ENCODE measurements around the gene ARL5A. TPM values are rescaled to one million over a fixed set of nuclear protein-coding genes. Genes with fewer than 3 reads are reported as not detected.

The ARL5A gene
- total RNA-seq, 6 experiments from 2014 or later, result 20.0 to 33.3 (median 22.4) TPM

DNA sequence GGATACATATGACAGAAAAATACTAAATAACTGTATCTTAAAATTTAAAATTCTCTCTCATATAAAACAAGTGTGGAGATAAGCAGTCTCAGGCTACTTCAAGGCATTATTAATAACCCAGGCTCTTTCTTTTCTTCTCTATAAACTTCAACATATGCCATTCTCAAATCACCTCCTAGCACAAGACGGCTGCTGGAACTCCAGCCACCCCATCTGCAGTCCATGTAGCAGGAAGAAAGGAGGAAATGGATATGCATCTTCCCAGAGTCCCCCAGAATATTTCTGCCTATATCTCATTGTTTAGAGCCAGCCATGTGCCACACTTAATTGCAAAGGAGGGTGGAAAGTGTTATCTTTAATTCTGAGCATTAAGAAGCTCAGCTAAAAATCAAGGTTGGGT, 58.6 kb downstream of the ARL5A start:
- H3K9me3 ChIP-seq, result no peaks in the 10 kb centered on the region
- no peak for TF ChIP-seq POLR2A (IDR thresholded peaks at IDR 0.05)
- no peak for TF ChIP-seq CTCF (IDR thresholded peaks at IDR 0.05)
- intact Hi-C loops (cut with DNase I), result no loop called here
- 100% methylated on average over 1 of the region's 1 CpG for WGBS (ENCODE audit: insufficient coverage, low coverage, low lambda C conversion rate, missing lambda C conversion rate)
- no peaks in the 10 kb centered on the region for H3K4me1 ChIP-seq
- H3K4me3 ChIP-seq, result no peak overlapping the region
- no peaks in the 10 kb centered on the region for H3K27me3 ChIP-seq
- no peaks in the 10 kb centered on the region for H3K36me3 ChIP-seq
- no peak for DNase-seq
- no peak for ATAC-seq
- no peak overlapping the region for H3K27ac ChIP-seq

- H3K4me3 ChIP-seq, result no peak overlapping the region
- no CpG with 5 or more reads among the region's 2 CpGs for WGBS (ENCODE audit: insufficient coverage, low coverage, low lambda C conversion rate, missing lambda C conversion rate)
- no peaks in the 10 kb centered on the region for H3K4me1 ChIP-seq
- intact Hi-C loops (cut with DNase I), result no loop called here
- DNase-seq (no peak), ATAC-seq (no peak)
- H3K36me3 ChIP-seq, result no peaks in the 10 kb centered on the region
- no peak for TF ChIP-seq CTCF (IDR thresholded peaks at IDR 0.05)
- TF ChIP-seq POLR2A (IDR thresholded peaks at IDR 0.05), result no peak
- no peaks in the 10 kb centered on the region for H3K9me3 ChIP-seq
- H3K27ac ChIP-seq, result no peak overlapping the region
- no peaks in the 10 kb centered on the region for H3K27me3 ChIP-seq
These were observed 60.7 kb downstream of the ARL5A start for GRCh38 chr2:151767536-151767935.

DNA sequence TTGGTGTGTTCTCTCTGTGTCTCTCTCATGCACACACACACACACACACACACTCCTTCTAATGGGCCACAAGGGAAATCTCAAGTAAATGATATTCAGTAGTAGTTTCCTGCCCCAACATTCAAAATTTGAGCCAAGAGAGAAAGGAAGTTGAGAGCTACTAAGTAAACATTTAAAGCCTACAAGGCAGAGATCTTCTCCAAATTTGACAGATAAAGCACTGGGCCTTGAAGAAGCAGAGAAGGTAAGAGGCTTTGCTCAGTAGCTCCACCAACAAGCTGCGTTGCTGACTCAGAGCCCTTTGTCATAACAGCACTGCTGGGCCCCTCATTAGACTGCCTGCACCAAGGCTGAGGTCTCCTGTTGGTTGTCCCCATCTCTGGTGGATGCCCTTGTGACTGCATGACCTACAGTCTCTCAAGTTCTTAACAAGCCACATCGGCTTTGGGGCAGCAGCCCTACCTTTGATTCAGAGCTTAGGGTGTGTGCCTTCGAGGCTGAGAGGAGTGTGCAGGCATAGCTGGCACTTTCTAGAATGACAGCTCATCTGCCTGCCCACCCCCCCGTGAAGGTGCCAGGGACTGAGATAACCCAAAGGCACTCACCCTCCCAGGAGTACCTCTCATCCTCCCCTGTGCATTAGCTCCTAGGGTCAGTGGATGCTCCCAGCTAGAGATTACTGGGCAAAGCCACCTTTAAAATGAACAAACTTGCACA, 61.6 kb downstream of the ARL5A start:
- Histone ChIP-seq H3K36me3 (no peaks in the 10 kb centered on the region), H3K4me1 (no peaks in the 10 kb centered on the region), H3K4me3 (no peak overlapping the region), H3K9me3 (no peaks in the 10 kb centered on the region), H3K27me3 (no peaks in the 10 kb centered on the region), H3K27ac (no peak overlapping the region)
- intact Hi-C loops (cut with DNase I), result no loop called here
- DNase-seq (no peak), ATAC-seq (no peak)
- WGBS (ENCODE audit: insufficient coverage, low coverage, low lambda C conversion rate, missing lambda C conversion rate), result 95% methylated on average over 2 of the region's 4 CpGs
- no peak for TF ChIP-seq CTCF (IDR thresholded peaks at IDR 0.05)
- no peak for TF ChIP-seq POLR2A (IDR thresholded peaks at IDR 0.05)

DNA sequence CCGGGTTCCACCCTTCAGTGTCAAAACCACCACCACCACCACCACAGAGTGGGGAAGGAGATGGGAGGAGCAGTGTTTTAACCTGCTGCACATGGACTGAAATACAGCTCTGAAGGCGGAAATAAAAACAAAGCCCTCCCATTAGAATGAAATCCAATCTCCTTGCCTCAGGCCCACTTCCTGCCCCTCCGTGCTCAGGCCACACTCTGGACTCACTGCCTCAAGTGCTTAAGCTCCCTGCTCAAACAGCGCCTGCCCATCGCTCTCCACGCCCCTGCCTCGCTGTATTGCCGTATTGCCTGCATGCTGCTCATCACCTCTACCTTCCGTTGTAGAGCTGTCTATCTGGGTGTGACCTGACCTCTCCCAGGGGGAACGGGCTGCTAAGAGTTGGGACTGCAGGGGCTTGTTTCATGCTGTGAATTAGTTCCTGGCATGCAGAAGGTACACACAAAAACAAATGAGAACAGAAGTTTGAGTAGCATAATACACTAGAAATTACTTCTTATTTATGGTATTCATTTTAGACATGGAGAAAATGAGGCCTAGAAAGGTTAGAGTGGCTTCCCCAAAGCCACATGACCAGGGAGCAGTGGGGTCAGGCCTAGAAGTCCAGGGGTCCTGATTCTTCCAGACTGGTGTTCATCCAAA, 62.3 kb downstream of the ARL5A start:
- intact Hi-C loops (cut with DNase I), result no loop called here
- WGBS (ENCODE audit: insufficient coverage, low coverage, low lambda C conversion rate, missing lambda C conversion rate), result 90% methylated on average over 10 of the region's 10 CpGs
- ATAC-seq (no peak), DNase-seq (no peak)
- Histone ChIP-seq H3K27me3 (no peaks in the 10 kb centered on the region), H3K4me3 (no peak overlapping the region), H3K36me3 (no peaks in the 10 kb centered on the region), H3K27ac (no peak overlapping the region), H3K9me3 (no peaks in the 10 kb centered on the region), H3K4me1 (no peaks in the 10 kb centered on the region)
- TF ChIP-seq CTCF (IDR thresholded peaks at IDR 0.05), result no peak
- no peak for TF ChIP-seq POLR2A (IDR thresholded peaks at IDR 0.05)
